COLO668 (cell line): Measurements from ENCODE around the gene VPS35L.

Experiments used
- DNase-seq: peaks from one replicate; lab custom pipeline; 2025; ENCODE audit not compliant: unreplicated experiment; lab: John Stamatoyannopoulos, UW

Gene VPS35L

GRCh38 chr16:19595043-19595767 is 39.7 kb downstream of the VPS35L start:
- DNase-seq: no peak

GRCh38 chr16:19598805-19599510 is 43.5 kb downstream of the VPS35L start:
- DNase-seq: no peak

- no peak for DNase-seq
Measured at GRCh38 chr16:19599968-19600716, 44.6 kb downstream of the VPS35L start.

- peak; percentile 23 for DNase-seq
Measured at GRCh38 chr16:19601083-19601976, 45.8 kb downstream of the VPS35L start.

- DNase-seq: no peak
Measured at GRCh38 chr16:19604911-19605310, 49.4 kb downstream of the VPS35L start.

GRCh38 chr16:19605701-19606100 is 50.2 kb downstream of the VPS35L start:
- DNase-seq: no peak

GRCh38 chr16:19607616-19608280 is 52.2 kb downstream of the VPS35L start:
- DNase-seq: no peak

- DNase-seq: no peak
Measured at GRCh38 chr16:19609359-19609758, 53.9 kb downstream of the VPS35L start.

GRCh38 chr16:19610200-19610599 is 54.7 kb downstream of the VPS35L start:
- no peak for DNase-seq

- DNase-seq: no peak
Measured at GRCh38 chr16:19613834-19614233, 58.3 kb downstream of the VPS35L start.

- DNase-seq: no peak
Measured at GRCh38 chr16:19616241-19616640, 60.7 kb downstream of the VPS35L start.

GRCh38 chr16:19618876-19619275 is 63.4 kb downstream of the VPS35L start:
- DNase-seq: no peak

GRCh38 chr16:19621445-19621844 is 65.9 kb downstream of the VPS35L start:
- DNase-seq: no peak

GRCh38 chr16:19625039-19625438 is 69.5 kb downstream of the VPS35L start:
- DNase-seq: no peak

GRCh38 chr16:19636436-19637267 is 81.1 kb downstream of the VPS35L start:
- no peak for DNase-seq

GRCh38 chr16:19639986-19640421 is 84.5 kb downstream of the VPS35L start:
- DNase-seq: no peak

- DNase-seq: no peak
Measured at GRCh38 chr16:19642501-19642900, 87.0 kb downstream of the VPS35L start.

GRCh38 chr16:19644877-19645276 is 89.4 kb downstream of the VPS35L start:
- DNase-seq: no peak

- DNase-seq: no peak
Measured at GRCh38 chr16:19645557-19645981, 90.1 kb downstream of the VPS35L start.
